Measurements from ENCODE around the gene ATF1.
"Not testable (repeated sequence)": the region's sequence is repeated elsewhere in the genome, so short reads cannot be mapped to it uniquely, and the experiment has no call there.

ATF1 gene

DNA sequence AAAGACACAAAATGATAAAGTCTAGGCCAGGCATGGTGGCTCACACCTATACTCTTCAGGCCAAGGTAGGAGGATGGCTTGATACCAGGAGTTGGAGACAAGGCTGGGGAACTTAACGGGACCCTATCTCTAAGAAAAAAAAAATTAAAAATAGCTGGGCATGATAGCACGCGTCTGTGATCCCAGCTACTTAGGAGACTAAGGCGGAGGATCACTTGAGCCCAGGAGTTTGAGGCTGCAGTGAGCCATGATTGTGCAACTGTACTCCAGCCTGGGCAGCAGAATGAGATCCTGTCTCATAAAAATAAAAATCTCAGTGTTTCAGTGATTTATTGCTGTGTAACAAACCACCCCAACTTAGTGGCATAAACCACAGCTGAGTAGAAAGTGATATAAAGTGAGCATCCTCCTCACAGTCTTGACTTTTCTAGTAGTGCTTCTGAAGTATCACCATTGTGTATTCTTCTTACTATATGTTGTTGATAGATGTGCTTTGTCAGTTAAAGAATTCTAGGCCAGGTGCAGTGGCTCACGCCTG lies 10.6 kb upstream of the ATF1 start:
- DNase-seq: no peak

DNA sequence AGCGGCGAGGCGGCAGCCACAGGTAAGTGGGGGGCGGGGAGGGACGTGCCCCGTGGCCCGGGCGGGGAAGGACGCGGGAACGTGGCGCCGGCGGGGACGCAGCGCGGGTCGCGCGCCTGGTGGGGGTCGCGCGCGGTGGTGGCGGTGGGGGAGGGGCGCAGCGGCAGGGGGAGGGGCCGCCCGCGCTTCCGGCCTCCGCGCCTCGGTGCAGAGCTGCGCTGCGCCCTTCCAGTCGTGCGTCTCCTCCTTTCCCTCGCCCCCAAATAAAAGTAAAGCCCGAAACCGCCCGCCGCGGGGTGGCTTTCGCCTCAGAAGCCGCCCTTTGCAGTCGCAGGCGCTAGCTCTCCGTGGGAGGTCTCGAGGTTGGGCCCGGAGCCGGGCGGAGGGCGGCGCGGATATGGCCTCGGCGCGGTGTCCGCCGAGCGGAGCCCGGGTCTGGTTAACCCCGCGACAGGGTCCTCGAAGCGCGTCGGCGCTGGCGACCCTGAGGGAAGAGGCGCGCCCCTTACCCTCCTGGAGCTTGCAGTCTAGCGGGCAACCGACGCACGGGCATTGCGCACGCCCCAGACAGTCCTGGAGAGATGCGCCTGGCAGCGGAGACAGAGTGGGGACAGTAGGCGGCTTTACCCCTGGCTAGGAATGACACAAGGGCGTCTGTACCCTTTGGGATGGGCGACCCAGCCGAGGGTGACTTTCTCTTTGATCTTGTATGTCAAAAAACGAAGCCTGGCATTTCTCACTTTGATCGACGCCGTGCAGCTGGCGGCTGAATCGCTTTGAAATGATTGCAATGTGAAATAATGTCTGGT lies 589 bp downstream of the ATF1 start:
- peak; percentile 58 to 62 for DNase-seq

DNA sequence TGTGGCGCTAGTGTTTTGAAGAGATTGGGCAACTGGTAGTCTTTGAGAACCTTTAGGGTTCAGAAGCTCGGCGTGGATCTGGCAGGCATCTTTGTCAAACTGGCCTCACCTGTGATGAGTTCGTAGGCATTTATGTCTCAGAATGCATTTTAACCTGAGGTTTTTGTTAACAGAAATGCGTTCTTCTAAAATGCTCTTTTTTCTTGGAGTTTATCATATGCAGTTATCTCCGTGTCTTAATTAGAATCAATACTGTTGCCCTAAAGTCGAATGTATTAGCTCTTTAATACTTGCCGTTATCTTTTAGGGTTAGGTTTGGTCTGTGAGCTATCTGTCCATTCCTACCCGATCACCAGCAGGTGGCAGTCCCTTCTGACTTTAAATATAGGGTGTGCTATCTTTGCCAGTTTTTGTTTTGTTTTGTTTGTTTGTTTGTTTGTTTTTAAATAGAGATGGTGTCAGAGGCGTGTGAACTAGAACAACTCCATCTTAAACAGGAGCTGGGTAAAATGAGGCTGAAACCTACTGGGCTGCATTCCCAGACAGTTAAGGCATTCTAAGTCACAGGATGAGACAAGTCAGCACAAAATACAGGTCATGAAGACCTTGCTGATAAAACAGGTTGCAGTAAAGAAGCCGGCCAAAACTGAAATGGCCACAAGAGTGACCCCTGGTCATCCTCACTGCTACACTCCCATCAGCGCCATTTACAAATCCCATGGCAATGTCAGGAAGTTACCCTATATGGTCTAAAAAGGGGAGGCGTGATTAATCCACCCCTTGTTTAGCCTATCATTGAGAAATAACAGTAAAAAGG lies 1.4 kb downstream of the ATF1 start:
- peak; percentile 25 to 40 for DNase-seq

GRCh38 chr12:50768391-50768790 lies 4.5 kb downstream of the ATF1 start:
- no peak for DNase-seq

DNA sequence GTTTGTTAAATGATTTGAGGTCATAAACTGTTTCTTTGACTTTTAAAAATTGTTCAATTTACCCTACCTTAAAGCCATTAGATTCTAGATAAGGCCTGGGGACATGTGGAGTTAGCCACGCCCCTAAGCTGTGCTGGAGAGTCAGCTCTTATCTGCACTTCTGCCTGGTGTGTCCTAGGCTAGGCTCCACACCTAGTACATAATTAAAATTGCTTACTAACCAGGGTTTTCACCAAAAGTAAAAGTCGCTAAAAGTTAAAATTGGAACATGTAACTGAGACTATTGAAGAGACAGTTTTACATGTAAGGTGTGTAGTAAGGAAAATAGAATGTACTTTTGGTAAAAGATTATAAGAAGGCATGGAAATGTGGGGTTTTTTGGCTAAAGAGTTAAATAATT lies 4.9 kb downstream of the ATF1 start:
- not testable (repeated sequence) for DNase-seq

- no peak for DNase-seq
These were observed 7.5 kb downstream of the ATF1 start for GRCh38 chr12:50771409-50771808.

- no peak for DNase-seq
These were observed 8.6 kb downstream of the ATF1 start for GRCh38 chr12:50772470-50772869.

DNA sequence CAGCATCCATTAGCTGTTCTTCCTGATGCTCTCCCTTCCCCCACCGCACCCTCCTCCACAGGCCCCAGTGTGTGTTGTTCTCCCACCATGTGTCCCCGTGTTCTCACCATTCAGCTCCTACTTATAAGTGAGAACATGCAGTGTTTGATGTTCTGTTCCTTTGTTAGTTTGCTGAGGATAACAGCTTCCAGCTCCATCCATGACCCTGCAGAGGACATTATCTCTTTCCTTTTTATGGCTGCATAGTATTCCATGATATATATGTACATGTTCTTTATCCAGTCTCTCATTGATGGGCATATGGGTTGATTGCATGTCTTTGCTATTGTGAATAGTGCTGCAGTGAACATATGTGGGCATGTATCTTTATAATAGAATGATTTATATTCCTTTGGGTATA lies 9.0 kb downstream of the ATF1 start:
- no peak for DNase-seq

DNA sequence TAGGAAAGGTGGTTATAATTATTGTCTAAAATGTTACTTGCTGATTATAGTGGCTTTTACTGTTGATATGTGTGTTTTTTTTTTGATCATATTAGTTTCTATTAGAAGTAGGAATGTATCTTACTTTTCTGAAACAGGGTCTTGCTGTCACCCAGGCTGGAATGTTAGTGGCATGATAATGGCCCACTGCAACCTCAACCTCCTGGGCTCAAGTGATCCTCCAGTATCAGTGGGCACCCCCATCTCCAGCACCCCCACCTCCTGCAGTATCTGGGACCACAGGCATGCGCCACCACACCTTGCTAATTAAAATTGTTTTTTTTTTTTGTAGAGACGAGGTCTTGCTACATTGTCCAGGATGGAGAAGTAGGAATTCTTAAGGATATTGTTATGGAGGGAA lies 11.3 kb downstream of the ATF1 start:
- DNase-seq: no peak

DNA sequence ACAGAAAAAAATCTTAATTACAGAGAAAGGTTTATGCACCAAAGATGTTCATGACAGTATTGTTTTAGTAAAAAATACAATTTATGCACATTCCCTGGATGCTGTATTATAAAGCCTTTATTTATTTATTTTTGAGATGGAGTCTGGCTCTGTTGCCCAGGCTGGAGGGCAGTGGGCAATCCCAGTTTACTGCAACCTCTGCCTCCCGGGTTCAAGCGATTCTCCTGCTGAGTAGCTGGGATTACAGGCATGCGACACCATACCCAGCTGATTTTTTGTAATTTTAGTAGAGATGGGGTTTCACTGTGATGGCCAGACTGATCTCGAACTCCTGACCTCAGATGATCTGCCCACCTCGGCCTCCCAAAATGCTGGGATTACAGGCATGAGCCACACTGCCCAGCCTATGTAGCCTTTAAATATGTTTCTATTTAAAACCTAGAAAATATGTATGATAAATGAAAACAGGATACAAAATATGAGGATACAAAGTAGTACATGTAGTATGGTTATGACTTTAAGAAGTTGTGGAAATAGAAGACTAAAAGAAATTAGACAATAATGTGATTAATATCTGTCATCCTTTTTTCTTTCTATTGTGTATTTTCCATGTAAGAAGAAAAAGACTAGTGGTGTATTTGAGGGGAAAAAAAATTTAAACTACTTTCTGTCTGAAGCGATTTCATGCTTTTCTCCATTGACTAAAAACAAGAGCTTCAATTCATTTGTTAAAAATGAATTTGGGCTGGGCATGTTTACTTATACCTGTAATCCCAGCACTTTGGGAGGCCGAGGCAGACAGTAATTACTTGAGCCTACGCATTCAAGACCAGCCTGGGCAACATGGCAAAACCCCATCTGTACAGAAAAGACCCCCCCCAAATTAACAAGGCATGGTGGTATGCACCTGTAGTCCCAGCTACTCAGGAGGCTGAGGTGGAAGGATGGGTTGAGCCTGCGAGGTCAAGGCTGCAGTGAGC lies 13.1 kb downstream of the ATF1 start:
- no peak for DNase-seq

- DNase-seq: no peak
These were observed 15.0 kb downstream of the ATF1 start for GRCh38 chr12:50778663-50779590.

DNA sequence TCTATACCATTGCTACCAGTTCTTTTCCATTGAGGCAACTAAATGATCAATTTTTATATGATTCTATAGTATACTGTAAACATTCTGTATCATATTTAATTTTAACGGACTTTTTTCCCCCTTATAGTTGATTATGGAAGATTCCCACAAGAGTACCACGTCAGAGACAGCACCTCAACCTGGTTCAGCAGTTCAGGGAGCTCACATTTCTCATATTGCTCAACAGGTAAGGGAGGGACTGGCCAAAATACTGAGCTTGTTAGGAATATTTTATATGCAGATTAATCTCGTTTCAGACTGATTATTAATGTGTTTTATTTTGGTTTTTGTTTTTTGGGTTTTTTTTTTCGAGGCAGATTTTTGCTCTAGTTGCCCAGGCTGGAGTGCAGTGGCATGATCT lies 16.1 kb downstream of the ATF1 start:
- DNase-seq: no peak

DNA sequence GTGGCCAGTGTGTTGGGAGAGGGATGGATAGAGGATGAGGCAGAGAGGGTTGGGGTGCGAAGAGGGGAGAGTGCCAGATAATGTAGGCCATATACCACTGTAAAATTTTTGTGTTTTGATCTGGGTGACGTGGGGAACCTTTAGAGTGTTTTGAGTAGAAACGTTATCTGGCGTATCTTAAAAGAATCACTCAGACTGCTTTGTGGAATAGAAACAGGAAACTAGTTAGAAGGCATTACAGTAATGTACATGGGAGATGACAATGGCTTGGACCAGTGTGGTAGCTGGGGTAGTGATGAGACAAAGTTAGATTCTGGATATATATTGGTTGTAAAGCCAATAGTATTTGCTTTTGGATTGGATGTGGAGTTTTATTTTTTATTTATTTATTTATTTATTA lies 20.6 kb downstream of the ATF1 start:
- no peak for DNase-seq

DNA sequence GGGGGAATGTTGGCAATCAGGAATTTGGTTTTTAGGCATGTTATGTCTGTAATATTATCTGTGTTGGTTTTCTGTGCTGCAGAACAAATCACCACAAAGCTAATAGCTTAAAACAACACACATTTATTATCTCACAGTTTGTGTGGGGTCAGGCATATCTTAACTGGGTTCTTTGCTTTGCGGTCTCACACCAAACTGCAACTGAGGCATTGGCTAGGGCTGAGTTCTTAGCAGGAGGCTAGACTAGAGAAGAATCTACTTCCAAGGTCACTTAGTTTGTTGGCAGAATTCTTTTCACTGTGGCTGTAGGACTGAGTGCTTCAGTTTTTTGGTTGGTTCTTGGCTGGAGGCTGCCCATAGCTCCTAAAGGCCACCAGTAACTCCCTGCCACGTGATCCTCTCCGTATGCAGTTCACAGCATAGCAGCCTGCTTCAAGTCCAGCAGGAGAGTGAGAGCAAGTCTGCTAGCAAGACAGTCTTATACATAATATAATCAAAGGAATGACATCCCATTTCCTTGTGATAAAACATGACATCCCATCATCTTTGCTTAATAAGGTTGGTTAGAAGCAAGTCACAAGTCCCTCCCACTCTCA lies 21.6 kb downstream of the ATF1 start:
- no peak for DNase-seq

- DNase-seq: no peak
These were observed 22.8 kb downstream of the ATF1 start for GRCh38 chr12:50786498-50787231.

DNA sequence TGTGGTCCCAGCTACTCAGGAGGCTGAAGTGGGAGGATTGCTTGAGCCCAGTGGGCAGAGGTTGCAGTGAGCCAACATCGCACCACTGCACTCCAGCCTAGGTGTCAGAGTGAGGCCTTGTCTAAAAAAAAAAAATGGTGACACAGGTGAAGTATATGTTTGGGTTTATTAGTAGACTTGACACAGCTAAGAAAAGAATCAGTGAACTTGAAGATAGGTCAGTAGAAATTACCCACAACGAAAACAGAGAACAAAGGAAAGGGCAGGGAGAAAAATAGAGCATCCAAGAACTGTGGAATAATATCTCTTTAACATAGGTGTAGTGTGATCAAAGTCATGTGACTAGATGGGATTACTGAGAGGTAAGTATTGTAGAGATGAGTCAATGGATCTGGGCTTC lies 23.7 kb downstream of the ATF1 start:
- DNase-seq: no peak

- no peak for DNase-seq
These were observed 24.7 kb downstream of the ATF1 start for GRCh38 chr12:50788561-50788960.

DNA sequence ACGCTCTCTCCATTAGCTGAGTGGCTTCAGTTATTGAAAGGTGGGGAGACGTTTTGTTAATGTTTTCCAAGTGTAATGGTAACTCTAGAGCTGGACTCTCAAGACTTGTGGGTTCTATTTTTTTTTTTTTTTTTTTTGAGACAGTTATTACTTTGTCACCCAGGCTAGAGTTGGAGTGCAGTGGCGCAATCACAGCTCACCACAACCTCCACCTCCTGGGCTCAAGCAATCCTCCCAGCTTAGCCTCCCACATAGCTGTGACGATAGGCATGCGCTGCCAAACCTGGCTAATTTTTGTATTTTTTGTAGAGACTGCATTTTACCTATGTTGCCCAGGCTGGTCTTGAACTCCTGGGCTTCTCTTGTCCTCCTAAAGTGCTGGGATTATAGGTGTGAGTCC lies 26.2 kb downstream of the ATF1 start:
- no peak for DNase-seq

DNA sequence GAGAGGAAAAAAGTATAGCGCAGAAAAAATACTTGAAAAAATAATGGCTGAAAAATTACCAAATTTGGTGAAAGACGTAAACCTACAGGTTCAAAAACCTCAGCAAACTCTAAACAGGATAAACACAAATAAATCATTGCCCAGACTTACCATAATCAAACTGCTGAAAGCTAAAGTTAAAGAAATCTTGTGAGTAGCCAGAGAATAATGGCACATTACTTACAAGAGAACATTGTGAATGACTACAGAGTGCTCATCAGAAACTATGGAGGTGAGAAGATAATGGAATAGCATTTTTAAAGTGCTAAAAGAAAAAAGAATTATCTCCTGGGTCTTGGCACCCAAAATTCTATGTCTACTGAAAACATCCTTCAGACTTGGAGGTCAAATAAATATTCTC lies 36.0 kb downstream of the ATF1 start:
- no peak for DNase-seq

- DNase-seq: no peak
These were observed 39.5 kb downstream of the ATF1 start for GRCh38 chr12:50803230-50803875.

Data from SHP77 (cell line).